Measurements from ENCODE around the gene PCCA.
"Not testable (repeated sequence)": the region's sequence is repeated elsewhere in the genome, so short reads cannot be mapped to it uniquely, and the experiment has no call there.

Gene PCCA

DNA sequence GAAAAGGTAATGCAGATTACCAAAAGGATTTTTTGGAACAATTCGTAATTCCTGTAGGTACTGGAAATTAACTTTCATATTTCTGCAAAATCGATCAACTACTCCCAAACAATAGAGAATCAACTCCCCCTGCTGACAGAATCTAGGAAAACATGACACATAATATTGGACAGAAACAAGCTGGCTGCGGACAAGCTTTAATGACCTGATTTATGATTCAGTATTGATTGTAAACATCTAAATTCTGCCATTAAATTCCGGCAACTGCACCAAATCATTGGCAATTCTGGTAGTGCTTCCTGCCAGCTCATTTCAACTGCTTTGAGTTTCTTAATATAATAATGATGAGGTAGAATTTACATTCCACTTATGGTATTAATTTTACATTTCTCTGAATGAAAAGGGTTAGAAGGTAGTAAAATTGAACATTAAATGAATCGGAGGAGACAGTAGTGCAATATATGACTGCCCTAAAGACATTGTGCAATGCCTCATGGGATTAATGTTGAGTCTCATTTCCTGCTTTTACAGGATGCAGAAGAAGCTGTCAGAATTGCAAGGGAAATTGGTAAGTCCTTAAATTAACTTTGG, 146.5 kb downstream of the PCCA start:
- DNase-seq = no peak

DNA sequence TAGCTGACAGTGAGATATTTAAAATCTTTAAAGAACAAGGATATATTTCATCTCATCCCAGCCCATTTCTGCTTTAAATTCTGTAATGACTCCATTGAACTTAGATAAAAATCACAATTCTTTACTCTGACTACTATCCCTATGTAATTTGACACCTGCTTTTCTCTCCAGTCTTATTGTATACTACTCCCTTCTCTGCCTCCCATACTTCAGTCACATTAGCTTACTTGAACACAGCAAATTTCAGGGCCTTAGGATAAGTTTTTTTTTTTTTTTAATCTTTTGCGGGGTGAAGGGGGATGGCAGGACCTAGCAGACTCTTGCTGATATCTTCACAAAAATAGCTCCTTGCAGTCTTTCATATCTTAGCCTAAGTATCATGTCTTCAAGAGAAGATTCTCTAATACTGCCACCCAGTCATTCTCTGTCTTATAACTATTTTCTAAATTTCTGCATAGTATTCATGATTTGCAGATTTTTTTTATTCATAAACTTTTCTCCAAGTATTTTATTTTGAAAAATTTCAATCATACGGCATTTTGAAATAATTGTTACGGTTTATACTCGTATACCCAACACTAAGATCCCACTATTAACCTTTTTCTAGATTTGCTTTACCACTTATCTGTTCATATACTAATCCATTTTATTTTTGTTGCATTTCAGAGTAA, 151.4 kb downstream of the PCCA start:
- no peak for DNase-seq

DNA sequence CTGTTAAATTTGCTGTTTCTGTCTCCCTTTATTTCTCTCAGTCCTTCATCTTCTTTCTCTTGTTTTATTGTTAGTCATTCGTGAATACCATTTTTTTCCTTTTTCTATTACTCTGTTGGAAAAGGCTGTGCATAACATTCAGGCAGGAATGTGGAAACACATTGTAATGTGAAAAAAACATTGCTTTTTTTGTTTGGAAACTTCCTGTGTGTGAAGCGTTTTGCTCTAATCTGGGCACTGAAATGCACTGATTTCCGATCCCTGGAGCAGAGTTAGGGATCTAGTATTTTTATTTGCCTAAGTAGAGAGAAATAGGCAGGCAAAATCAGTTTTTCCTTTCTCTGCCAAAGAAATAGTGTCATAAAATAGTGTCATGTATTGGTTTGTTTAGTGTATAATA, 155.5 kb downstream of the PCCA start:
- no peak for DNase-seq

DNA sequence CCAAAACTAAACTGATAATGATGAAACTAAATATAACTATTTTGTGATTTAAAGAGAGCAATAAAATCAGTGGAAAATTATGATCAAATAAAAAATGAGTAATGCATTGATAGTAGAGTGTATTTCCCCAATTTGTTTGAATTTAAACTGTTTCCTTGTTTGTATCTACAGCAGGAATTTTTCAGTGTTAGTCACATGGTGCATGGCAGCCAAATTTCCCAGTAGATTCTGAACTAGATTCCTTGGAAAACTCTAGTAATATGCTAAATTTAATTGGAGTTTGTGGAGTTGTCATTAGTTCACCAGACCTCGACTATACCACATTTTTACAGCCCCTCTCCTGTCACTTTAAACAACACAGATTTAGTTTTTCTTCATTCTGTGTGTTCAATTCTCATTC, 156.2 kb downstream of the PCCA start:
- DNase-seq = no peak

DNA sequence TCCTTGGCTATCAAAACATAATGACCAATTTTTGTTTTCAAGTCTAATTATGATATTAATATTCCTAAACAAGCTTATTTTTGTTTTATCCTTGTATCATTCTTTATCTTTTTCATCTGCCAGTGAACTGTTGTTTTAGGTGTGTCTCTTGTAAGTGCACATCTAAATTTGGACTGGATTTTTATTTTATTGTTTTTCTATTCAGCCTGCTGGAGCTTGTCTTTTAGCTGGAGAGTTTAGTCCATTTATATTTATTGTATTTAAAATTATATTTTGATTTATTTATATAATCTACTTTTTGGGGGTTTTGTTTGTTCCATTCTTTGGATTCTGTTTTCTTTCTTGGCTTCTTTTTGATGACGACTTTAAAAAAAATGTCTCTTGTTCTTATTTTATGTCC, 159.0 kb downstream of the PCCA start:
- no peak for DNase-seq

DNA sequence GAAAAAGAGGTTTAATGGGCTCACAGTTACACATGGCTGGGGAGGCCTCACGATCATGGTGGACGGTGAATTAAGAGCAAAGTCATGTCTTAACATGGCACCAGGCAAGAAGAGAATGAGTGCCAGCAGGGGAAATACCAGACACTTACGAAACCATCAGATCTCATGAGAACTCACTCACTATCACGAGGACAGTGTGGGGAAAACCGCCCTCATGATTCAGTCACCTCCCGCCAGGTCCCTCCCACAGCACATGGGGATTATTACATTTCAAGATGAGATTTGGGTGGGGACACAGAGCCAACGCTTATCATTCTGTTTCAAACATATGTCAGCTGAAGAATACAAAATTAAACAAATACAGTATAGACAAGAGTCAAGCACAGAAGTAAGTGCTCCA, 165.1 kb downstream of the PCCA start:
- no peak for DNase-seq

DNA sequence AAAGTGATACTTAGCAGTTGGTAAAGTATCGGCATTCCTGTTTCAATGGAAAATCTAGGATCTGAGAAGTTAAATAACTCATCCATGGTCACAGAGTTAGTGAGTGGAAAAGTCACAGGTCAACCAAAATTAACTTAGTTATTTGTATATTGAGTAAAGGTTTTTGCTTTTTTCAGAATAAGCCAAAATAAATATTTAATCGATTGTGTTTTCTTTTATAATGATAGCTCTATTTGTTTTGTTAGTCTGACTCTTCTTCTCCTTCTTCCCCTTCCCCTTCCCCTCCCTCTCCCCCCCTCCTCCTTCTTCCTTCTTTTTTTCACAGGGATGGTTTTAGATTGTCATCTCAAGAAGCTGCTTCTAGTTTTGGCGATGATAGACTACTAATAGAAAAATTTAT, 173.5 kb downstream of the PCCA start:
- no peak for DNase-seq

DNA sequence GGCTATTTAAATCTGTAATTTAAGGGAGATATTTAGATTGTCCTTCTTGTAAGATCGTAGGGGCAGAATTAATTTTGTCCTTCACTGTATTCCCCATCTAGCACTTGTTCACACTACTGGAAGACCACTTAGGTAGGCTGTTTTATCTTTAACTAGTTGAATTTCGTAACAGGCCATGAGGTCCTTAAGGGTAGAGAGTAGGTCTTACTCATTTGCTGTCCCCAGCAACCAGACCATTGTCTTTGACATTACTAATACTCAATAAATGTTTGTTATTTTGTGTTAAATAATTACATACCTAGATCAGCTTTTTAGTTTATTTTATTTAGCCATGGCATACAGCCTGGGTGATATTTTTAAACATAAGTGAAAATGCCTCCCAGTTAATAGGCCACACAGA, 177.1 kb downstream of the PCCA start:
- no peak for DNase-seq

DNA sequence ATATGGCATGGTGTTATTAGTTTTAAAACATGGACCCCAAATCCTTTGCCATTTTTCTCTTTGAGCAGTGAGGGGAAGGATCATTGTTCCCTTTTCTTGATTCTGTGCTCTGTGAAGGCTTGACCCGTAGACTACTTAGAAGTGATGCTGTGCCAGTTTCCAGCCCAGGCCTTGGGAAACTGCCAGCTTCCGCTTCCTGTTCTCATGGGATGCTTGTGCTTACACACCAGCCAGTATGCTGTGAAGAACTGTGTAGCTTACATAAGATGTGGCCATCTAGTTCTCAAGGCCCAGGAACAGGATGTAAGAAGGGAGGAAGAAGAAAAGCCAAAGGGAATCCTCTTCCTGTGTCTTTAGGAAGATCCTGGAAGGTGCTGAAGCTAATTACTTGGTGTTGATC, 180.9 kb downstream of the PCCA start:
- peak in 44 of 56 donors; percentile 0 to 73 (median 15) for DNase-seq

DNA sequence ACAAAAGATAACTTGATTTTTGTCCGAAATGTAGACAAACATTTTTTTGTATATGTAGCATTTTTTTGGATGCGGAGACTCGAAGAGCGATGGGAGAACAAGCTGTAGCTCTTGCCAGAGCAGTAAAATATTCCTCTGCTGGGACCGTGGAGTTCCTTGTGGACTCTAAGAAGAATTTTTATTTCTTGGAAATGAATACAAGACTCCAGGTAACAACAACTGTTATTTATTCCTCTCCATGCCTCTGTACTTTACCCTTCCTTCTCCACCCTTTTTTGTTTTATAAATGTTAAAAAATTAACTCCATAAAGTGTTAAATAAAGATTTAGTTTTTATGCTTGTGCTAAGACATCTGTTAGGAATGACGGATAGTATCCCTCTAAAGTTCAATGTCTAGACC, 184.2 kb downstream of the PCCA start:
- no peak for DNase-seq

DNA sequence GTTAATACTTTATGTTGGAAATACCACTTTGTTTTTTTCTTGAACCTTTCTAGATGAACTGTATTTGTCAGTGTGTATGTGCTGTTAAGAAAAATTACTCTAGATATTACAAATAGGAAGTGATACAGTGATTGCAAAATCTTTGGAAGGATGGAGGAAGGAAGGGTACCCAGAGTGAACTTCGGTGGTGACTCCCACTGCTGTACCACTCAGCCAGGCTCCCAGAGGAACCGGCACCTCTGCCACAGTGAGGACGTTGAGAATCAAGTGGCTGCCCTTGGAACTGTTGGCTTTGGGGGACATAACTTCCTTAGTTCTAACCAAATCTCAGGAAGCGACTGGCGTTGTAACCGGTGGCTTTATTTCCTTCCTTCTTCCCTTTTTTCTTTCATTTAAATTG, 184.7 kb downstream of the PCCA start:
- no peak for DNase-seq

DNA sequence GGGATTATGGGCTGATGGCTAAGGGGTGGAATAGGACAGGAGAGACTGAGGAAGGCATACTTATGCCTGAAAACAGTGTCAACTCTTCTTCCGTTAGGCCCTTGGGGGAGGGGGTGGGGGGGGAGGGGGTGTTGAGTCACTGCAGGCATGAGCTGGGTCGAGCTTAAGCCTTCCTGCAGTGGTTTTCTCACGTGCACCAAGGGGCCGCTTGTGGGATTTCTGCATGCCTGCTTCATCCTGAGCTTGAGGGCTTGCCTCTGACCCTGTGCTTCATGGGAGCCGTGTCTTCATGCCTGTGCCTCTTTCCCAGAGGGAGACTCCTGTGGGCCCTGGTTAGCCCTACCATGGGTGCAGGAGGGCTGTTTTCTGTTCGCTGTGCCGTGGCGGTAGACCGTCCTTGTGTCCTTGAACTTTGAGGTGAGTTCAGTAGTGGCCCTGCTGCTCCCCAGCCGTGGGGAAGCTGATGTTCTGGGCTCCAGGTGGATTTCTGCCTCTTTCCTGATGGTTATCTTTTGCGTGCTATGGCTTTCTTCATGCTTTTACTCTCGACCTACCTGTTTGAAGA, 186.1 kb downstream of the PCCA start:
- no peak for DNase-seq

DNA sequence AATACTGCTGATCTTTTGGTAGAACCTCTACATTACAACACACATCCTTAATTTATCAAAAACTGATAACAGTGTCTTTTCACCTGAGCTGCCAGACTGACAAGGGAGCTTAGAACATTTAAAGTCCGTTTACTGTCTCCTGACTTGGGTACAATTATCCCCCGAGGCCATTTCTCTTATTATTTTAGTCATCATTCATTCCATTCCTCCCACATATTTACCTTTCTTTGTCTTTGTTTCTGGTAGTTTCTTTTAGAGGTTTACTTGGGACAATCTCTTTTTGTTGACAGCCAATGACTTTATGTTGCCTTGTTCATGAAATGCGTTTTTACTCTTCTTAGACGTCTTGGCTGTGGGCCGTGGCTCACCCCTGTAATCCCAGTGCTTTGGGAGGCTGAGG, 186.9 kb downstream of the PCCA start:
- no peak for DNase-seq

DNA sequence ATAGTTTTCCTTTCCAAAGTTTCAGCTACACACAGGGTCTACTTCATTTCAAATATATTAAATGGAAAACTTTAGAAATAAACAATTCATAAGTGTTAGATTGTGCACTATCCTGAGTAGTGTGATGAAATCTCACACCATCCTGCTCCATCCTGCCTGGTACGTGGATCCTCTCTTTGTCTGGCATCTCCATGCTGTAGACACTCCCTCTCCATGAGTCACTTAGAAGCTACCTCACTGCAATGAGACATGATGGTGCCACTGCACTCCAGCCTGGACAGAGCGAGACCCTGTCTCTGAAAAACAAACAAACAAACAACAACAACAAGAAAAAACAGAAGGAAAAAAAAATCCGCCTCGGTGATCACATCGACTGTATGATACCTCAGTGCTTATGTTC, 191.8 kb downstream of the PCCA start:
- no peak for DNase-seq

DNA sequence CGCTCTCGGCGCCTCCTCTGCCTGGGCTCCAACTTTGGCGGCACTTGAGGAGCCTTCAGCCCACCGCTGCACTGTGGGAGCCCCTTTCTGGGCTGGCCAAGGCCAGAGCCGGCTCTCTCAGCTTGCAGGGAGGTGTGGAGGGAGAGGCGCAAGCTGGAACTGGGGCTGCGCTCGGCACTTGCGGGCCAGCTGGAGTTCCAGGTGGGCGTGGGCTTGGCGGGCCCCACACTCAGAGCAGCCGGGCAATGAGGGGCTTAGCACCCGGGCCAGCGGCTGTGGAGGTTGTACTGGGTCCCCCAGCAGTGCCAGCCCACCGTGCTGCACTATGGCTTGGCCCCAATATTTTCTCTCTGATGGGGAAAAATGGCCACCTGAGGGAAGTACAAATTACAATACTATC, 193.4 kb downstream of the PCCA start:
- DNase-seq = not testable (repeated sequence)

DNA sequence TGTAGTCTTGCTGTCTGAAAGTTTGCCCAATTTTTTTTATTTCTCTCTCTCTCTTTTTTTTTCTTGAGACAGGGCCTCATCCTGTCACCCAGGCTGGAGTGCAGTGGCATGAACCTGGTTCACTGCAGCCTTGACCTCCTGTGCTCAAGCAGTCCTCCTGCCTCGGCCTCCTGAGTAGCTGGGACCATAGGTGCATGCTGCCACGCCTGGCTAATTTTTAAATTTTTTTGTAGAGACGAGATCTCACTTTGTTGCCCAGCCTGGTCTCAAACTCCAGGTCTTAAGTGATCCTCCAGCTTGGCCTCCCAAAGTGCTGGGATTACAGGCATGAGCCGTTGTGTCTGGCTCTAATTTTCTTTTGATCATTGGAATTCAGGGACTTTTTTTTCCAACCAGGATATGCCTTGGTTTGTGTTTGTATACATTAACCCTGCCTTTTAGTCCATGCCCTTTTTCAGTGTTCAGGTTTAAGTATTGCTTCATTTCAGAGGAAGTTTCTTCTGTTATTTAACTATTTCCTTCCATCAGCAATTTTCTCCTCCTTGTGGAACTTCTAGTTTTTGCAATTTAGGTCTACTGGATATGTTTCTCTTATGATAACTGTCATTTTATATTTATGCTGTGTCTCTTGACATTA, 201.4 kb downstream of the PCCA start:
- no peak for DNase-seq

DNA sequence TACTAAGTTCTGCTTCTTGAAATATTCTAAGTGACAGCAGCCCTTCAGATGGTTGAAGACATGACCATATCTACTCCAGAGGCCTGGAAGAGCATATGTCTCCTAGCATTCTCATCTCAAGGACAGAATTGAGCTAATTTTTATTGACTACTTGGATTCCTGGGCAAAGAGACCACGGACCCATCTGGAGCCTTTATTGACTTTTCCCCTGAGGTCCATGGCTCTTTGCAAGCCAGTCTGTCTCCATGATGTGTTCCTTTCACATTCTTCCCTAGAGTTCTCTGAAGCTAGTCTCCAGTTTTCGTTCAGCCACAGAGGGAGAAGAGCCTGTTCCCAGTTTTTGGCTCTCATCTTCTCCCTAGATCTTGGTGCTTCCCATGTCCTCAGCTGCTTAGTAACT, 202.7 kb downstream of the PCCA start:
- no peak for DNase-seq

DNA sequence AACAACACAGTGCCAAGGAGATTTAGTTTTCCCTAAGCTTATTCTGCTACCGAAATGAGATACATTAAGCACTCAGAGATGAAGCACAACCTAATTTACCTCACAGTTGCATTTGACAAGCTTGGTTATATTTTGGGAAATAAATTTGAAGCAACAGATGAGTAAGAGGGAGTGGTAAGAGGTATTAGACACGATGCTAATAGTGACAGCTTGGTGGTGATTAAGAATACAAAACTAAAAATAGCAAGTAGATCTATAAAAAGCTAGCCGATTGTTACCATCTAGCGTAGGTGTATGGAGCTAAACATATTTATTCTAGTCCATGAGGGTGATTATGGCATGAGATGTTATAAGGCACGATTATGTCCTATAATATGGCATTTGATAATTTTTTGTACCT, 208.5 kb downstream of the PCCA start:
- no peak for DNase-seq

DNA sequence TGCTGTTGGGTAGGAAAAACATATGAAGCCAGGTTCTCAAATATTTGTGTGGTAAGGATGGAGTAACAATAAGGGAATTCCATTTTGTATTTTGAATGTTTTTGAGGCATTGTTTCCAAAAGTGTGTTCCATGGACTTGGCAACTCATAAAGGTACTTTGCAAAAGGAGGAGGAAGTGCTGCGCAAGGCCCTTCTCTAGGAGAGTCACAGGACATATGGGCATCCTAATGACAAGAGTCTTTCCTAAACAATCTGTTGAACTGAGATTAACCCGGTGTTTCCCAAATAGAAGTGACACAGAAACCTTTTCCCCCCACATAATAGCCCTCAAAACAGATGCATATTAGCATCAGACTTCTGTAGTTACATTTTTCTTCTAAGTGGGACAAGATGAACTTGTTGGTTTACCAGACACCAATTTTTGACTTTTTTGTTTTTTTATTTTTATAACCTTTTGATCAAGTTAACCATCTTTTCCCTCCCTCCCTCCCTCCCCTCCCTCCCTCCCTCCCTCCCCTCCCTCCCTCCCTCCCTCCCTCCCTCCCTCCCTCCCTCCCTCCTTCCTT, 209.3 kb downstream of the PCCA start:
- DNase-seq = no peak

DNA sequence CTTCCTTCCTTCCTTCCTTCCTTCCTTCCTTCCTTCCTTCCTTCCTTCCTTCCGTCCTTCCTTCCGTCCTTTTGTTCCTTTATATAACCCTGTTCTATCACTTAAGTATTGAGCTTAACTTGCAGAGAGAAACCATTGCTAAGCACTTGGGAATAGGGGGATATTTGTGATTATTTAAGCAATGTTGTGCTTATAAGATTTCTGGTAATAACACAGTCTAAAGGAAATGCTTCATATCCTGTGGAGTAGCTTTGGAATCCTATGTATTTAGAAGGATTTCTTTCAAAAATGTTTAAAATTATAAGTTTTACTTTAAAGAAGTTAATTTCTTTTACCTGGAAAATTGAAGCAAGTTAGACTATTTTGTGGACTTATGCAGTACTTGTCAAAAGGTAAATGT, 209.8 kb downstream of the PCCA start:
- no peak for DNase-seq

DNA sequence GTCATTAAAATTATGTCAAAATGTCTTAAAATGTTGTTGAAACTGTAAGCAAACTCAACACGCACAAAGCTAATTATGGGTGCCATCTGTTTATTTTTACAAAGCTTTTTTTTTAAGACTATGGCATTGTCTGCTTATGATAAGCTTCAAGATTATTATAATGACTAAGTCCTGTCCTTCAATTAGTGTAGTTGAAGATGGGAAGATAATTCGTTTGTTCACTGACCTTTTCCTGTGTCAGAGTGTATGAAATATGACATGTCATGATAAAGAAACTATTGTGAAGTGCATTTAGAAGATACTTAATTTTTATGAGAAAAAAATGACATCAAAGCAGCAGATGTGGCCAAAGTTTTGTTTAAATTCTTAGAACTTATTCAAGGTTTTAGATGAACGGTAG, 211.3 kb downstream of the PCCA start:
- no peak for DNase-seq

DNA sequence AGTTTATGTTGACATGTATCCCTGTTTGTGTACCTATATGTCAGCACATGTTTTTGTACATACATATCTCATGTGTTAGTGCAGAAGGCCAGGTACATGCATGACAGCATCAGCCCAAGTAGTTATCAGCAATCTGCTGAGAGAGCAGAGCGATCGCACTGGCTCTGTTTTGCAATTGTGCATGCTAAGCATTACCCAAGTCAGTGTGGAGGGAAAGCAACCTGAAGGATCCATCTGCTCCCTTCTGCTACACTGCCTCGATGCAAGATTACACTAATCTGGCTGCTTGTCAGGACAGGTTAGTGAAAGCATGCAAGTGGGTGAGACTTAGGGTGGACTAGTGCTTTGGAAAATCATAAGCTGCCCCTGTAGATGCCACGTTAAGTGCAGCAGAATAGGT, 211.8 kb downstream of the PCCA start:
- no peak for DNase-seq

DNA sequence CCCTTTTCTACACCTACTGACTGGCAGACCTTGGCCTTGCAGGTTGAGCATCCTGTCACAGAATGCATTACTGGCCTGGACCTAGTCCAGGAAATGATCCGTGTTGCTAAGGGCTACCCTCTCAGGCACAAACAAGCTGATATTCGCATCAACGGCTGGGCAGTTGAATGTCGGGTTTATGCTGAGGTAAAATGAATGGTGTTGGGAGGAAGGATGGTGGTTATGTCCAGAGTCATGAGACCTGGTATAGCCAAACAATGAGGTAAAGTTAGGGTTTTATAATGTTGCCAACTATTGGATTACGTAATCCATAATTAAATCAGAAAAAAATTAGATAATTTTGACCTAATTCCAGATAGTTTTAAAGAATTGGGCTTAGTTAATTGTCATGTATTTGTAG, 212.5 kb downstream of the PCCA start:
- no peak for DNase-seq
